ENCODE data around the gene RCOR2.
"Not testable (repeated sequence)": the region's sequence is repeated elsewhere in the genome, so short reads cannot be mapped to it uniquely, and the experiment has no call there.

Gene RCOR2

DNA sequence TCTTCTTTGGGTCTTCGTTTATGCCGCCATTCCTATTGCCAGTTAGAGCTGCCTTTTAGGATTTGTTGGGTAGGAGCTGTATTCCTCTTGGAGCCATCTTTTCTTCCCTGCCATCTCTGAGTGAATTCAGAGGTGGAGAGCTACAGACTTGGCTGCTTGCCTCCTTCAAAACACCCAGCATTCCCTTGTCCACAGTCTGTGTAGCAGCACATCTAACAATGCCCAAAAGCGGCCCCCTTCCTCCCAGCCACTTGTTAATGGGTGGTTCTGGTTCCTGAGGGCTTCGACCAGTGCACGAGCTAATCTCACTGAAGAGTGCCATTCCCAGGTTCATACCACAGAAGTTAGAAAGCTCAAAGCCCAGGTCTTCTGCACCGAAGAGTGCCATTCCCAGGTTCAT is 40.3 kb downstream of the RCOR2 start:
- no peak for DNase-seq (ENCODE audit: low spot score)

DNA sequence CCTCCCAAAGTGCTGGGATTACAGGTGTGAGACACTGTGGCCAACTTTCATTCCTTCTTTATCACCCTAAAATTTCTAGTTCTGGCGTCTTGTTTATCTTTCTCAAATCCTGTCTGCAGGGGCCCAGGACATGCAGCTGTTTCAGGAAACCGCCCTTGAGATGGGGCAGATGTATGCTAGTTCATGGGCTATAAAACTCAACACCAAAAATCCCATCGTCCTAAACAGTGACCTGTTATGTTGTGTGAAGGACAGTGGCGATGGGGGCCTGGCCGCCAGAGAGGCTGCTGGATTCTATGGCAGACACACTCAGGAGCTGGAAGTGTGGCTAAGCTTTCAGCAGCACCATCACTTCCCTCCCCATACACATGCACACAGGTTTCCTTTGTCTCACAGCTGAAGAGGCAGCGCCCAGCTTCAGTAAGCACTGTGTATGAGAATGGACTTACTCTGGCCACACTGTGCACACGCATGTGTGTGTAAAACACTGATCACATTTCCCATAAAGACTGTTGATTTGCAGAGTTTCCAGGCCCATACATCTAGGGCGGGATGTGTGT is 41.4 kb downstream of the RCOR2 start:
- no peak for DNase-seq (ENCODE audit: low spot score)

DNA sequence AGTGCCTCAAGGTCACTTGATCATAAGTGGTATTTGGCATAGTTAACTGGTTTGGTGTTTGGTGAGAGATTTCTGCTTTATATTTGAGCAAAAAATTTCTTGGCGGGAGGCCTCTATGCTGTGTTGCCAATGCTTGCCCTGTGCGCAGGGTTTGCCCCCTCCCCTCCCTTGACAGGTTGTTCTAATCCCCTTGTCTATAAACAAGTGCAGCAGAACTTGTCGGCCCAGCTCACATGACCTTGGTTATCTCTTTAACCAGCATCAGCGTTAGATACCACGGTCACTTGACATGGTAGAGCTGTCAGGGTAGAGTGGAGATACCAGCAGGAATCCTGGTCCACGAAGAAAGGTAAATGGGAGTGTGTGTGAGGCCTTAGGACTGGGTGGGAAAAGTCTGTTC is 42.5 kb downstream of the RCOR2 start:
- no peak for DNase-seq (ENCODE audit: low spot score)

DNA sequence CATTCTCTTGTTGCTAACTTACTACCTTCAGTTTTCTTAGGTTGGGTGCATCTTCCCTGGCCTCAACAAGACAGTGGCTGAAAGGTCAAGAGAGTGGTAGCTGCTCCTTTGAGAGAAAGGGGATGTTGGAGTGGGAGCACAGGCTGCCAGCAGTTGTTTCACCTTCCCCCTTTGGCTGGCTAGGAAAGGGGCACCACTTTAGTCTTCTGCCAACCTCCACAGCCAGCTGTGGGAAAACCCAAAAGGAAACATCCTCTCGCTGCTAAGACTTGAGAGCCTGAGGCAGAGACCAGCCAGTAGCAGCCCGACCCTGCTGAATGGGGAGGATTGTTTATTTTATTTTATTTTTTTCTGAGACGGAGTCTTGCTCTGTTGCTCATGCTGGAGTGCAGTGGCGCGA is 43.7 kb downstream of the RCOR2 start:
- no peak for DNase-seq (ENCODE audit: low spot score)

DNA sequence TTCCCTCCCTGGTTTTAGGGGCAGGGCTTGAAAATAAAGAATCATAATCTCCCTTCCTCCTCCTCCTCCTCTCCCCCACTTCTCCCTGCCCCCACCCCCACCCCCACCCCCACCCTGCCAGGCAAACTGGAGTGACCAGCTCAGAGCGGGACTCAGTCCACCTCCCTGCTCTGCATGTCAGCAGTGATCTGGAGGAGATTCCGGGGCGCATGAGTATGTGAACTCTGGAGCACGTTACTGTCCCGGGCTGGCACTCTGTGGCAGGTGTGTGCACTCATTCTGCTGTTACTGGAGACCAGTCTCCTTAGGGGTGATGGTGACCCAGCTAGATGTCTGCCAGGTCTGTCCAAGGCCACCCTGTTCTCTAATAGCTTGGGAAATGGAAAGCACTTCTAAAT is 44.2 kb downstream of the RCOR2 start:
- DNase-seq (ENCODE audit: low spot score): no peak

DNA sequence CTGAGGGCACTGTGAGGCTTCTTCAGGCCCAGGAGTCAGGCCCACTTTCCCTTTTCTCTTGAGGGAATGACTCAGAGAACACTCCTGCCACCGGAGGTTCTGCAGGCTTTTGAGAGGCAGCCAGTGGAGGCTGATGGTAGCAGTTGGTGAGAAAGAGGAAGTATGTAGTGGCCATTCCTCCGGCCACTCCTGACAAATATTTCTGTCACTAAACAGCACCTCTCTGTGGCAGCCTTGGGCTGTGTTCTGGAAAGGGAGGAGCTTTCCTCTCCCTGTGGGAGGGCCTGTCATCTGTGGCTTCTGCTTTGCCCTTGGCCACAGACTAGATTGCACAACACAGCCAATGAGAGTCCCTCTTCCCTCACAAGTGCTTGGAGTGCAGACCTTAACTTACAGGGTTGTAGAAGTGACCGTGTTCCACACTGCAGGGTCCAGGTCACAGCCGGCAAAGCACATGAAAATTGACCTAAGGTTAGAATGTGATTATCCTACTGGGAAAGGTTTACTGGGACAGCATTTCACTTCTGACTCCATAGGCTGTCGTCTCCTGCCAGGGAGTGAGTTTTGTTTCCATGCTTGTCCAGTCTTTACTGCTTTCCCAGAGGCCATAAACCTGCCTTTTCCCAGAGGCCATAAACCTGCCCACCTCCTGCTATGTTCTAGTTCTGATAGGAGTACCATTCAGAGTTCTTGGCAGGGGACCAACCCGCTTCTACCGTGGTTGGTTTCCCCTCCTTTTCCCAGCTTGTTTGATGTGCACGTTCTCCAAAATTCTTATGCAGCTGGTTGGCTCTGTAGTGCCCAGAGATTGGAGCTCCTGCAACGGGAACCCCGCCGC is 44.8 kb downstream of the RCOR2 start:
- DNase-seq (ENCODE audit: low spot score): peak; percentile 92

DNA sequence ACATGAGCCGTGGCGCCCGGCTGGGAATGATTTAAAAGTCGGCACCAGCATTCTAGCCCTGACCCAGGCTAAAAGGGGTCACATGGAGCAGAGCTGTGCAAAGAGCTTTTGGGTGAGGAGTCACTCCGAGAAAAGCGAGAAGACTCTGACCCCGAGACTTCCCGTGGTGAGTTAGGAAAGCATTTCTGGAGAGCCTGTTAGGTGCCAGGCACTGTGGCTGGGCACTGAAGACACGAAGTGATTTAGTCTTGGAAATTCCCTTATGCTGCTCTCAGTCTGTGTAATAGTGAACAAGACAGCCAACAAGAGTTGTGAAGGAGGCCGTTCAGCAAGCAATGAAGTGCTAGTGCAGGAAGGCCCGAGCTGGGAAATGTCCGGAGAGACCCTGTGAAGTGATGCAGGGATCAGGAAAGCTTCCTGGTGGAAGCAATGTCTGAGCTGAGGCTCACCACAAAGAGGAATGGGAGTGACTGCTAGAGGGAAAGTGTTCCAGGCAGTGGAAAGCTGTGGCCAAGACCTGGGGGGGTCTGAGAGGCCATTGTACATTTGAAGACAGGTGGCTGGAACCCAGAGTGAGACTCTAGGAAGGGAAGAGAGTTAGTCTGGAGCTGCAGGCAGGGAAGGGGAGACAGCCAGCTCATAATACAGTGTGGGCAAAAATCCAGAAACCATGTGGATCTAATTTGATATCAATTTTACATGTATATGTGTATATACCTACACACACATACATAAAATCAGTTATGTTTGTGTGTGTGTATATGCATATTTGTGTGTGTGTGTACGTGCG is 46.4 kb downstream of the RCOR2 start:
- DNase-seq (ENCODE audit: low spot score): no peak

DNA sequence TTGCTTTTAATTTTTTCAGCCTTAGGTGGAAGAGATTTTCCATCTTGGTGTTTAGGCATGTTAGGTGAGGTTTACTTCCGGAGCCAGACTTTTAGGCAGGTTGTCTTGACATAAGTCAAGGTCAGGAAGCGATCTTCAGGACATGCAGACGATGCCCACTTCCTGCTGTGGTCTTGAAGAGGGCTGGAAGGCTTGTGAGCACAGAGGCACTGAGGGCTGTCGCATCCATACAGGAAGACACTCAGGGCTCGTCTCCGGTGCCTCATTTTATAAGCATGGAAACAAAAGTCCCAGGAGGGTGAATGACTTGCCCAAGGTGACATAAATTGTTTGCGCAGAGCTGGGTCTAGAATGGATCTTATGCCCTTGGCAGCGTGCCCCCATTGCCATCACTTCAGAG is 47.3 kb downstream of the RCOR2 start:
- no peak for DNase-seq (ENCODE audit: low spot score)

DNA sequence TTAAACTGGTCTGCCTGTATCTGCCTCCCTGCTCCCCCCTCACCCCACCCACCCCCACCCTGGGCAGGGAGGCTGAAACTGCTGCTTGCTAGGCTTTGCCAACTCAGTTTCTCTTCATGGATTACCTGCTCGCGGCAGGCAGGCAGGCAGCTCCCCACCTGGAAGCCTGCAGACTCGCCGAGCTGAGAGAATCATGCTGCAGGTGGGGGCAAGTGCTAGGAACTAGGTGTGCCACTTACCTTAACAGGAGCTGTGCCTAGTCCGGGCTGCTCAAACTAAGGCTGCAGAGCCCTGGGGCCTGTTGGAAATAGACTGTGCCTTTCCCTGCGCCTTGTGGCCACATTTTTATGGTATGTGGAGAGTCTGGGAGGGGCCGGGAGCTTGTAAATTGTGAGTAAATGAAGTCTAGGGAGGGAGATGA is 47.8 kb downstream of the RCOR2 start:
- DNase-seq (ENCODE audit: low spot score): no peak

DNA sequence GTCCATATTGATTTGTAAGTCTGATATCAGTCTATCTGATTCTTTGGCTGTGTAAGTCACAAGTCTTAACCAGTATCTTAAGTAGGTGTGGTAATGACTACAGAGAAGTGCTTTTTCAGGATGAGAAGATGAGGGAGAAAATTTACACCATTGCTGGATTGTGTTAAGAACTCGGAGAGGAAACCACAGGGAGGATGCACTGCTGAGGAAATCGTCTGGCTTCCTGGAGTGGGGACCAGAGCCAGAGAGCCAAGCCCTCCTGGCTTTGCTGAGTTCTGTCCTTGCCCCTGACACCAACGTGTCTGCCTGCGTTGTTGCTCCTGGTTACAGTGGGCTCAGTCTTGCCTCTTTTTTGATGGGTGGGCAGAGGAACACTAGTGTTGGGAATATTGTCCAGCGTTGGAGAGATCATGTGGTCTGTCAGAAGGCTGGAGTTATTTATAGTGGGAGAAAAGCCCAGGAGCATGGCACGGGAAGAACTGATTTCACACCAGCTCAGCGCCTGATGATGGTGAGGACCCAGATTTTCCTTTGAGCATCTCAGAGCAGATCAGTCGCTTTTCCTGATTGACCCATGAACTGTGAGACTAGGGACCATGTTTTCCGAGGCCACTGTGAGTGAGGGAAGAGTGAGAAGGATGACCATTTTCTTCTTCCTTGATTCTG is 48.4 kb downstream of the RCOR2 start:
- DNase-seq (ENCODE audit: low spot score): no peak

DNA sequence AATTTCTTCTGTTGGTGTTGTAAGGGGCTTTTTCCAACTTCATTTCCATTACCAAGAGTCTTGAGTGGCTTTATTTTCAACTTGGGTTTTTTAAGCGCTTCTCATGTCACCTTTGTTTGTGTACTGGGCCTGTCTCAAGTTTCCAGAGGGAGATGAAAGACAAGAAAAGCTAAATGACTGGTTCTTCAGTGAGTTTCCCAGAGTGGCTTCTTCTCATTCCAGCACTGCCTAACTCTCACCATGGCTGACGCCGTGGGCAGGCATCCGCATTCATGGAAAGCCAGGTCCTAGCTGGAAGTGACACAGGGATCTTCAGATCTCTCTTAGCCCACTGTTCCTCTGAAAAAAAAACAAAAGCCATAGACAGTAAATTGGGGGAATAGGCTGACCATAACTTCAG is 49.5 kb downstream of the RCOR2 start:
- DNase-seq (ENCODE audit: low spot score): no peak

DNA sequence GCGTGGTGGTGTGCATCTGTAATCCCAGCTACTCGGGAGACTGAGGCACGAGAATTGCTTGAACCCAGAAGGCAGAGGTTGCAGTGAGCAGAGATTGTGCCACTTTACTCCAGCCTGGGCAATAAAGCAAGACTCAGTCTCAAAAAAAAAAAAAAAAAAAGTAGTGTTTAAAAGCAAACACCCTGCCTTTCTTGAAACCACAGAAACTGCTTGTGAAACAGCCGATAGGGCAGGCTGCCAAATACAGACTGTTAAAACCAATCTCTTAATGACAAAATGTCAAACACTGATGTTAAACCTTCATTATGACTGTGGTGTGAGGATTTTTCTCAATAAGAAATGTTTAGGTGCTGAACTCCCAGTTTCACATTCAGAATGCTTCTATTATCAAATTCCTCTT is 50.8 kb downstream of the RCOR2 start:
- DNase-seq (ENCODE audit: low spot score): no peak

DNA sequence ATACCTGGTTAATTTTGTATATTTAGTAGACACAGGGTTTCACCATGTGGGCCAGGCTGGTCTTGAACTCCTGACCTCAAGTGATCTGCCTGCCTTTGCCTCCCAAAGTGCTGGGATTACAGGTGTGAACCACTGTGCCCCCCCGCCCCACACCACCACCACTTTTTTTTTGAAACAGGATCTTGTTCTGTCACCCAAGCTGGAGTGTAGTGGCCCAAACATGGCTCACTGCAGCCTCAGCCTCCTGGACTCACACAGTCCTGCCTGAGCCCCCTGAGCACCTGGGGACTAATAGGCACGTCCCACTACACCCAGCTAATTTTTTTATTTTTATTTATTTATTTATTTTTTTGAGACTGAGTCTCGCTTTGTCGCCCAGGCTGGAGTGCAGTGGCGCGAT is 53.3 kb downstream of the RCOR2 start:
- DNase-seq (ENCODE audit: low spot score): not testable (repeated sequence)

DNA sequence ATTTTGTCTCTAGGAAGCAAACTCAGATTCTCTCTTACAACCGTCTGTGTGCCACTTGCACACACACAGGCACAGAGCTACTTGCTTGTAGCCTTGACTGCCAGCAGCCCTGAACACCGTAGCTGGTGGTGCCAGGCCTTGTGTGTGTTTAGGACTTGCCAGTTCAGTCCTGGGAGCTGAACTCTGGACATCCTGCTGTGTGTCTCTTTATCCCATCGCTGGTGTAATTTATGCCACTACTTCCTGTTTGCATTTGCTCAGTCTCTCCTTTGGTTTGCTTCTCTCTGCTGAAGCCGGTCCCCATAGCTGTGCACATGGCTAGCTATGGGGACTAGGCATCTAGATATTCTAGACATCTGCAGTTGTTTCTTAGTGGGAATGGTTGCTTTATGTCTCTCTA is 54.0 kb downstream of the RCOR2 start:
- DNase-seq (ENCODE audit: low spot score): no peak
